ENCODE data around the gene PLEKHD1. TPM values are rescaled to one million over a fixed set of nuclear protein-coding genes. Genes with fewer than 3 reads are reported as not detected.

PLEKHD1 gene
- total RNA-seq, result under 1 TPM in 1 of 4 donors, not detected in 3; 0.19 TPM

- intact Hi-C loops (cut with DNase I), result no loop called here
- Histone ChIP-seq H3K27ac (no peak within 1 kb of the TSS), H3K4me3 (peak within 1 kb of the TSS; percentile 13 to 61 (median 40)), H3K9me3 (no peaks in the 10 kb centered on the region), H3K27me3 (peaks cover 0 to 88% (median 15%) of the 10 kb centered on the region in 4 donors), H3K36me3 (no peaks in the 10 kb centered on the region), H3K4me1 (peaks cover 17 to 21% (median 17%) of the 10 kb centered on the region in 3 donors)
- WGBS, 2 donors, result 0 to 20% methylated on average over 1 to 6 of the region's 86 CpGs
- no peak for TF ChIP-seq POLR2A (IDR thresholded peaks at IDR 0.05)
- DNase-seq, result no peak
Measured at GRCh38 chr14:69484444-69485314, at the start of gene PLEKHD1. PLEKHD1 (plus strand) TSS chr14:69484728; CDS start chr14:69484966, 238 bp downstream.

GRCh38 chr14:69439521-69440270 lies 44.8 kb upstream of the PLEKHD1 start:
- H3K4me3 ChIP-seq, result no peak overlapping the region
- no peaks in the 10 kb centered on the region for H3K27me3 ChIP-seq
- no peaks in the 10 kb centered on the region for H3K9me3 ChIP-seq
- no peaks in the 10 kb centered on the region for H3K4me1 ChIP-seq
- TF ChIP-seq POLR2A (IDR thresholded peaks at IDR 0.05) (no peak), CTCF (IDR thresholded peaks at IDR 0.05) (no peak)
- peaks cover 0 to 40% (median 0%) of the 10 kb centered on the region in 3 donors for H3K36me3 ChIP-seq
- no peak overlapping the region for H3K27ac ChIP-seq
- DNase-seq, result no peak
- intact Hi-C loops (cut with DNase I), result no loop called here
- 81 to 86% methylated on average over 11 to 12 of the region's 12 CpGs for WGBS, 2 donors

GRCh38 chr14:69441948-69442347 lies 42.6 kb upstream of the PLEKHD1 start:
- H3K36me3 ChIP-seq, result peaks cover 0 to 51% (median 0%) of the 10 kb centered on the region in 3 donors
- H3K27ac ChIP-seq, result no peak overlapping the region
- 79 to 87% methylated on average over 5 of the region's 5 CpGs for WGBS, 2 donors
- H3K4me1 ChIP-seq, result no peaks in the 10 kb centered on the region
- DNase-seq, result no peak
- no peak for TF ChIP-seq CTCF (IDR thresholded peaks at IDR 0.05)
- no peak for TF ChIP-seq POLR2A (IDR thresholded peaks at IDR 0.05)
- H3K27me3 ChIP-seq, result no peaks in the 10 kb centered on the region
- intact Hi-C loops (cut with DNase I), result no loop called here
- no peaks in the 10 kb centered on the region for H3K9me3 ChIP-seq
- H3K4me3 ChIP-seq, result no peak overlapping the region

- Histone ChIP-seq H3K4me1 (no peaks in the 10 kb centered on the region), H3K9me3 (no peaks in the 10 kb centered on the region), H3K27ac (no peak overlapping the region), H3K36me3 (peaks cover 0 to 58% (median 0%) of the 10 kb centered on the region in 3 donors), H3K27me3 (no peaks in the 10 kb centered on the region), H3K4me3 (no peak overlapping the region)
- intact Hi-C loops (cut with DNase I), result no loop called here
- DNase-seq, result no peak
- TF ChIP-seq POLR2A (IDR thresholded peaks at IDR 0.05) (no peak), CTCF (IDR thresholded peaks at IDR 0.05) (no peak)
- 91 to 98% methylated on average over 5 of the region's 5 CpGs for WGBS, 2 donors
Measured at GRCh38 chr14:69443296-69443805, 41.2 kb upstream of the PLEKHD1 start.

GRCh38 chr14:69449216-69449615 lies 35.3 kb upstream of the PLEKHD1 start:
- peaks cover 0 to 49% (median 0%) of the 10 kb centered on the region in 3 donors for H3K36me3 ChIP-seq
- no peak for DNase-seq
- H3K9me3 ChIP-seq, result no peaks in the 10 kb centered on the region
- 89 to 97% methylated on average over 5 to 8 of the region's 8 CpGs for WGBS, 2 donors
- H3K27me3 ChIP-seq, result no peaks in the 10 kb centered on the region
- TF ChIP-seq POLR2A (IDR thresholded peaks at IDR 0.05) (no peak), CTCF (IDR thresholded peaks at IDR 0.05) (no peak)
- no peak overlapping the region for H3K4me3 ChIP-seq
- intact Hi-C loops (cut with DNase I), result no loop called here
- H3K27ac ChIP-seq, result no peak overlapping the region
- peaks cover 0 to 8% (median 2%) of the 10 kb centered on the region in 3 donors for H3K4me1 ChIP-seq

All from esophagus squamous epithelium (tissue), 5 donors.